Measurements from ENCODE around the gene CEMIP2. TPM values are rescaled to one million over a fixed set of nuclear protein-coding genes. Genes with fewer than 3 reads are reported as not detected.

Gene CEMIP2
- total RNA-seq, 4 donors from 2014 or later: 7.6 to 34.5 (median 12.3) TPM

DNA sequence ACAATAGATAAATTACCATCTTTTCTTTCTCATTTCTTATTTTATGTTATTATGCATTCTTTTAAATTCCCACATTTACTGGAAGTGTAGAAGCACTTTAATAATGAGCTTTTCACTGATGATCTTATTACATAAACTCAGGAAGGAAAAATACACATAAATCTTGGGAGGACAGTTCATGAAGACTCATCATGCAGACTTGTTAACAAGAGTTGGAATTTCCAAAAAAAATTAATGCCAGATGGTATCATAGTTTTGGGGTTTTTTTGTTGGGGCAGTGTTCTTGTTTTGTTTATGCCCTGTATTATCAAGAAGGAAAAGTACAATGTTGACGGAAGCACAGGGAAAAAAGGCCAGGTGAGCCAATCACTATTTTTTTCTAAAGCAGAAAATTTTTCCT, 35.1 kb downstream of the CEMIP2 start:
- intact Hi-C loops (cut with DNase I): no loop called here
- no peak for DNase-seq
- Histone ChIP-seq H3K4me1 (peaks cover 0 to 11% (median 0%) of the 10 kb centered on the region in 3 donors), H3K4me3 (no peak overlapping the region), H3K27ac (no peak overlapping the region), H3K9me3 (no peaks in the 10 kb centered on the region), H3K27me3 (no peaks in the 10 kb centered on the region), H3K36me3 (peaks cover 0 to 85% (median 0%) of the 10 kb centered on the region in 3 donors)
- TF ChIP-seq, protein P1, sequence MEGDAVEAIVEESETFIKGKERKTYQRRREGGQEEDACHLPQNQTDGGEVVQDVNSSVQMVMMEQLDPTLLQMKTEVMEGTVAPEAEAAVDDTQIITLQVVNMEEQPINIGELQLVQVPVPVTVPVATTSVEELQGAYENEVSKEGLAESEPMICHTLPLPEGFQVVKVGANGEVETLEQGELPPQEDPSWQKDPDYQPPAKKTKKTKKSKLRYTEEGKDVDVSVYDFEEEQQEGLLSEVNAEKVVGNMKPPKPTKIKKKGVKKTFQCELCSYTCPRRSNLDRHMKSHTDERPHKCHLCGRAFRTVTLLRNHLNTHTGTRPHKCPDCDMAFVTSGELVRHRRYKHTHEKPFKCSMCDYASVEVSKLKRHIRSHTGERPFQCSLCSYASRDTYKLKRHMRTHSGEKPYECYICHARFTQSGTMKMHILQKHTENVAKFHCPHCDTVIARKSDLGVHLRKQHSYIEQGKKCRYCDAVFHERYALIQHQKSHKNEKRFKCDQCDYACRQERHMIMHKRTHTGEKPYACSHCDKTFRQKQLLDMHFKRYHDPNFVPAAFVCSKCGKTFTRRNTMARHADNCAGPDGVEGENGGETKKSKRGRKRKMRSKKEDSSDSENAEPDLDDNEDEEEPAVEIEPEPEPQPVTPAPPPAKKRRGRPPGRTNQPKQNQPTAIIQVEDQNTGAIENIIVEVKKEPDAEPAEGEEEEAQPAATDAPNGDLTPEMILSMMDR (IDR thresholded peaks at IDR 0.05): no peak
- TF ChIP-seq POLR2A (IDR thresholded peaks at IDR 0.05): no peak
- WGBS, 2 donors: 87 to 100% methylated on average over 1 of the region's 1 CpG

DNA sequence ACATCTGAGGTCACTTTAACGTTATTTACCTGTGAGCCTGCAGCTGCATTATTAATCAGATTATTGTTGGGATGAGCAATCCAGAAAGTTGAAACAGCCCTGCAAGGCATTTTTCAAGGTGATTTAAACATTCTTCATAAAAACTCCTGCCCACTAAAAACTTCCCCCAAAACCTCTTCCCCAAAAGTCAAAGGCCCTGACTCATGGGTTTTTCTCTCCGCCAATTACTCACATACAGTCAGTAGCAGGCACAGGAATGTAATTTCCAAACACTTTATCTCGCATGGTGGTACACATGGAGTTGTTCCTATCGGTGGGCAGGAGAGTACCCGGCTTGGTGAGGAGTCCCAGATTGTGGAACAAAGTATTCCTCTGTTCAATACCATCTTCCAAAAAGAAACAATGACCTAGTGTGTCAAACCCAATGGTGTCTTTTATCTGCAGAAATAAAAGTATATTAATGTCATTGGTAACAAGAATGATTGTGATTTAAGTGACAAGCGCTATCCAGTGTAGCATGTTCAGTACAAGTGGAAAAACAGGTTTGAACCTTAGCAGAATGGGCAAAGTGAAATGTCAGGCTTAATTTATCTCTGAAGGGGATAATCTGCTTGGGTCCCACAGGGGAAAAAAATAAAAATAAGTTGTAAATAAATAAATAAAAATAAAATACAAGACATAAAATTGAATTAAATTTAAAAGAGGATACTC, 38.3 kb downstream of the CEMIP2 start:
- intact Hi-C loops (cut with DNase I): no loop called here
- Histone ChIP-seq H3K4me3 (no peak overlapping the region), H3K27ac (no peak overlapping the region), H3K27me3 (no peaks in the 10 kb centered on the region), H3K4me1 (peaks cover 0 to 10% (median 0%) of the 10 kb centered on the region in 3 donors), H3K9me3 (no peaks in the 10 kb centered on the region), H3K36me3 (peaks cover 0 to 78% (median 0%) of the 10 kb centered on the region in 3 donors)
- TF ChIP-seq, protein P1 (IDR thresholded peaks at IDR 0.05): no peak
- TF ChIP-seq POLR2A (IDR thresholded peaks at IDR 0.05): no peak
- WGBS, 2 donors: 82 to 85% methylated on average over 6 of the region's 6 CpGs
- no peak for DNase-seq

DNA sequence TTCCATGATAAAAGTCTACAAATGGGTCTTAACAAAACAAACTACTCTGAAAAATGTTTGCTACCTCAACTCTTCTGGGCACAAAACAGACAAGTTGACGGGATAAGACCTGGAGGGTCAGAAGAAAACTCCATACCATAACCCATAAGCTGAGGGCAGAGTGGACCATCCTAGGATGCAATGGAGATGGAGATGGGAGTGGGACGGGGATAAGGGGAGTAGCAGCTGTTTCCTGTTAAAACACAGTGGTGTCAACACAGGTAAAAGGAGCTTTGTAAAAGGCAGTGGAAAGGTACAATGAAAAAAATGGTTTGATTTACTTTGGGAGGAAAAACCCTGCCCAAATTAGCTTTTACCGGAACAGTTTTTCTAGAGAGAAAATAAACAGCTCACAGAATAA, 41.6 kb downstream of the CEMIP2 start:
- Histone ChIP-seq H3K27ac (no peak overlapping the region), H3K4me3 (no peak overlapping the region), H3K9me3 (no peaks in the 10 kb centered on the region), H3K27me3 (no peaks in the 10 kb centered on the region), H3K36me3 (peaks cover 0 to 80% (median 0%) of the 10 kb centered on the region in 3 donors), H3K4me1 (peaks cover 0 to 10% (median 0%) of the 10 kb centered on the region in 3 donors)
- intact Hi-C loops (cut with DNase I): no loop called here
- TF ChIP-seq, protein P1 (IDR thresholded peaks at IDR 0.05): no peak
- no peak for TF ChIP-seq POLR2A (IDR thresholded peaks at IDR 0.05)
- 75 to 76% methylated on average over 3 of the region's 3 CpGs for WGBS, 2 donors
- no peak for DNase-seq

DNA sequence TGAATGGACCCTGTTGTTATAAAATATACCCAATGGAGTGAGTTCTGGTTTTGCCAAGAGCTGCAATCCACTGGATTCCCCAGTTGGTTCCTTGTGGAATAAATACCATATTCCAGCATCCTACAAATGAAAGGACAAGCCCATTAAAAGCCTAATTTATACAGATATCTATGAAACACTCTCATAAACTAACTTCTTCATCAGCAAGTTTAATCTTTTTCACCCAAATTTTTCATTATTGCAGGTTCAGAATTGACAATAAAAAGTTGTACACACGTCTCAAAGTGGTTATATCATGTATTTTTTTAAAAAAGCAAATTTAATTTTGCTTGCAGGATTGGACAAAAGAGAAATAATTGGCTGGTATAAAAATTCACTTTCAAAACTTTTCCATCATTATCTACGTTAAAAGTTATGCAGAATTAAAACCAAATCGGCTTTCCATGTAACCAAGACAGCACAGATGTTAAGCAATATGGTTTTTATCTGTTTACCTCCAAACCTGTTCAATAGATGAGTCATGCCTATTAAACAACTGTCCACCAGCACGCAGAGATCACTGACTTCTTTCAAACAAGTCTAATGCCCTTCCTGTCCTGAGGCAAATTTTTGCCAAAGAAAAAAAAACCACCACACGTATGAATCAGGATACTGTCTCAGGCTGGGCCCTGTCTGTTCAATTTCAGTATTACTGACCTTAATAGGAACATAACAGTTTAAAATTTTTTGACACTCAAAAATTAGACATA, 42.5 kb downstream of the CEMIP2 start:
- 31 to 35% methylated on average over 5 of the region's 5 CpGs for WGBS, 2 donors
- peaks cover 0 to 10% (median 0%) of the 10 kb centered on the region in 3 donors for H3K4me1 ChIP-seq
- H3K4me3 ChIP-seq: no peak overlapping the region
- H3K36me3 ChIP-seq: peaks cover 0 to 77% (median 0%) of the 10 kb centered on the region in 3 donors
- intact Hi-C loops (cut with DNase I): no loop called here
- TF ChIP-seq POLR2A (IDR thresholded peaks at IDR 0.05): no peak
- TF ChIP-seq, protein P1 (IDR thresholded peaks at IDR 0.05): no peak
- no peak overlapping the region for H3K27ac ChIP-seq
- DNase-seq: no peak
- no peaks in the 10 kb centered on the region for H3K27me3 ChIP-seq
- no peaks in the 10 kb centered on the region for H3K9me3 ChIP-seq

DNA sequence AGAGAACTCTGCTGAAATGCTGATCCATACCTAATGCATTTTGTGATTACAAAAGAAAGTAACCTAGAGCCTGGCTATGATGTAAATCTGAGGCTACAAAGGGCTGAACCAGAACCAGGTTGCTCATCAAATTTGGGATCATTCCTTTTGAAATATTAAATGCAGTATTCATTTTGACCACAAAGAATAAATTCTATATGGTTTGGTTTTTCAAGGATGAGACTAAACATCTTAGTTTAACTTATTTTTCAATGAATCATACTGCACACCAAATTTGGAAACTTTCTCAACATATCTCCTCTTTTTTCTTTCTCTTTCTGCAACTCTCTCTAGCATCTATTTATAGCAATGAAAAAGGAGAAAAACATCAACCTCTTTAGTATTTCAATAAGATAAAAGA, 46.5 kb downstream of the CEMIP2 start:
- Histone ChIP-seq H3K27me3 (no peaks in the 10 kb centered on the region), H3K27ac (no peak overlapping the region), H3K4me1 (peaks cover 0 to 22% (median 4%) of the 10 kb centered on the region in 3 donors), H3K36me3 (peaks cover 0 to 53% (median 0%) of the 10 kb centered on the region in 3 donors), H3K4me3 (no peak overlapping the region), H3K9me3 (no peaks in the 10 kb centered on the region)
- no peak for DNase-seq
- intact Hi-C loops (cut with DNase I): no loop called here
- TF ChIP-seq, protein P1 (IDR thresholded peaks at IDR 0.05): no peak
- no peak for TF ChIP-seq POLR2A (IDR thresholded peaks at IDR 0.05)
